Skin epidermis (tissue), 12 donors: ENCODE data around the gene NTRK1.

ENCODE experiments used
- H3K27ac ChIP-seq, 21 experiments: fragments of 200-600 bp; sonication (generic) in 11 of 21; one replicate each; pipeline ENCODE4 v1.5.0; 2020; ENCODE audit warnings: mild to moderate bottlenecking in 3 of 21, inconsistent platforms in 2 of 21, moderate library complexity in 2 of 21
- H3K4me3 ChIP-seq, 7 experiments: fragments of 200-600 bp; sonication (generic) in 2 of 7; one replicate each; pipeline ENCODE4 v1.5.0; 2020; ENCODE audit warnings: inconsistent platforms in 2 of 7, mild to moderate bottlenecking in 2 of 7, moderate library complexity in 1 of 7

Gene NTRK1

DNA sequence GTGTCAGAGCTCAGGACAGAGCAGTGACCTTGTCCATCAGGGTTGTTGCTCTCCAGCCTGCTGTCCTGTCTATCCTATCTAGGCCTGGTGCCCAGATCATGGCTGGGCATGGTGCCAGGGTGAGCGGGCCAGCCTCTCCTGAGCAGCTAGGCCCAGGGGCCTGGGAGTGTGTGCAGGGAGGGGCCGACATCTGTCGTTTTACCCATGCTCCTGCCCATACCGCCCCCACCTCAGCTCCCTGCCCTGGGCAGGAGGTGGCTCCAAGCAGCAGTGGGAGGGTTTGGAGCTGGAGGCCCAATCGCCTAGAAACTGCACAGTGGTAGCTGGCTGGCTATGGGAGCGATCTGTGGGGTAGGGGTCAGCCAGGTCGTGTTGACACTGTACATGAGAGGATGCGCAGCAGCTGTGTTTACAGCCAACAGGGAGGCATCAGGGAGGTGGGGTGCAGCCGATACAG lies 8.2 kb upstream of the NTRK1 start:
- no peak overlapping the region for H3K27ac ChIP-seq
- no peak overlapping the region for H3K4me3 ChIP-seq

DNA sequence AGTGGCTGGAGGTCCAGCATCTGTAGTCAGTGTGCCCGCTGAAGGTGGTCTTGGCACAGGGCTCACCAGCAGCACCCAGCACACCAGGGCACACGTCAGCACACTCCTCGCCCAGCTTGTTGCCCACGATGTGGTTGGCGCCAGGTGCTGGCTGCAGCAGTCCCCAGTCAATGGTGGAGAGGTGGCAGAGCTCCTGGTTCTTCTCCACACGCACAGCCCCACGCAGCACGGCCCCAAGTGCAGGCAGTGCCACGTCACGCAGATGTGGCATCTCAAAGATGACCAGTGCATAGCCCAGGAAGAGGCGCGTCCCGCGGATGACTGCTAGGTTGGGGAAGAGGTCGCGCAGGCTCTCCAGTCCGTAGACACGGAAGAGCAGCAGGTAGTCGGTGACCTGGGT lies 6.9 kb upstream of the NTRK1 start:
- no peak overlapping the region for H3K27ac ChIP-seq
- no peak overlapping the region for H3K4me3 ChIP-seq

DNA sequence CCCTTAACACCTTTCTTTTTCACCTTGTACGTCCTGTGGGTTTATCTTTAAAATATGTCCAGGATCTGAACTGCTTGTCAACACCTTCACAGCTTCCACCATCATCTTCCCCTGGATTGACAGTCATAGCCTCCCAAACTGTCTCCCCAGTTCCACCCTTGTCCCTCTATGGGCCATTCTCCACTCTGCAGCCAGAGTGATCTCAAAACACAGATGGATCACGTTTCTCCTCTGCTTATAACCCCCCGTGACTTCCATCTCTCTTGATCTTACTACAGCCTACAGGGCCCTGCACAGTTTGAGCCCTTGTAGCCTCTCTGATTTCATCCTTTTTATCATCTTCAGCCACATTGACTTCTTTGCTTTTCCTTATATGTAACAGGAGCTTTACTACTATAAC lies 6.0 kb upstream of the NTRK1 start:
- Histone ChIP-seq H3K27ac (no peak overlapping the region), H3K4me3 (no peak overlapping the region)

DNA sequence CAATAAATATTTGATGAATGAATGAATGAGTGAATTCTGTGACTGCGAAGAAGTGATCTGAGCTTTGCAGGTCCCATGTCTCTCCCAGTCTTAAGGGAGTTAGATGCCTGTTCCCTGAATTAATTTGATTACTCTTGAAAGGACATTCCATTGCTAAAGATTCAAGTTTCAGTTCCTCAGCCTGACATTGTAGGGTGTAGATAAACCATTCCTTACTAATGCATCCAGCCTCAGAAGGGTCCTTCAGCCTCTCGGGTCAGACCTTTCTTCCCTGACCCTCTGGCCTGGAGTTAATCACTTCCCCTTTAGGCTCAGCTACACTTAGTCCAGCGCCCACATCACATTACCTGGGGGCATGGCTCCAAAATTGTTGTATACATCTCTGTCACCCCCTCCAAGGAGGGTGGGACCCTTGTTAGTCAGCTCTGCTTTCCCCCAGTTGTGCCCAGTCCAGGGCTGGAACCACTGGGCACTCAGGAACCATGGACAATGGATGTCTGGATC lies 4.3 kb upstream of the NTRK1 start:
- Histone ChIP-seq H3K4me3 (no peak overlapping the region), H3K27ac (no peak overlapping the region)

DNA sequence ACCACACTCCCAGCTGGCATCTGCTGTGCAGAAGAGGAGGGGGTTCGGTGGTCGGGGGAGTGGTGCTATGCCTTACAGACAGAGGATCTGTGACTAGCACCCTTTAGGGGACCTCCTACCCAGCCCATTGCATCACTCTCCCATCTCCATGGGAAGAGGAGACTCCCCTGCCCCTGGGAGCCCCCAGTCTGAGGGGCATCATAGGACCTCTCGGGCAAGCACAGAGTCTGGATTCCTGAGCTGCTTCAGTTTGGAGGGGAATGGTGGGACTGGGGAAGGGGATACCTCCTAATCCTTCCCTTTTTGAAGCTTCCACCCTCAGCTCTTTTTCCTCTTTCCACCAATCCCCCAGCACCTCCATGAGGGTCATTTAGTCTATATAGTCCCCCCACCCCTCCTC lies 3.1 kb upstream of the NTRK1 start:
- Histone ChIP-seq H3K27ac (no peak overlapping the region), H3K4me3 (no peak overlapping the region)

DNA sequence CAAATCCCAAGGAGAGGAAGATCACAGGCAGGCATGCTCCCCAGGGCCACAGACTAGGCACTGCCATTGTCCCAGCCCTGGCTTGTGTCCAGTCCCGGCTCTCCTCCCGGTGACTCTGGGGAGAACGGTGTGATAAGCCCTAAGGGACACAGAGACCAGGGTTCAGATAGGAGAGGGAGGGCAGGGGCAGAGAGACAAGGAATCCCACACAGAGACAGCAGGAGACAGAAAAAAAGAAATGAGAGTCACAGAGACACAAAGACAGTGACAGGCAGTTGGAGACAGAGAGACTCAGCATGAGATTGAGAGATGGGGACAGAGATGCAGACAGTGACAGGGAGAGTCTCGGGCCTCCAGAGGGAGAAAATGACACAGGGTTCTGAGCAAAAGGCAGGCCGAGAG lies 2.1 kb upstream of the NTRK1 start:
- Histone ChIP-seq H3K27ac (no peak overlapping the region), H3K4me3 (peak overlapping the region in 3 of 7 experiments; percentile 5 to 33 (median 13))

DNA sequence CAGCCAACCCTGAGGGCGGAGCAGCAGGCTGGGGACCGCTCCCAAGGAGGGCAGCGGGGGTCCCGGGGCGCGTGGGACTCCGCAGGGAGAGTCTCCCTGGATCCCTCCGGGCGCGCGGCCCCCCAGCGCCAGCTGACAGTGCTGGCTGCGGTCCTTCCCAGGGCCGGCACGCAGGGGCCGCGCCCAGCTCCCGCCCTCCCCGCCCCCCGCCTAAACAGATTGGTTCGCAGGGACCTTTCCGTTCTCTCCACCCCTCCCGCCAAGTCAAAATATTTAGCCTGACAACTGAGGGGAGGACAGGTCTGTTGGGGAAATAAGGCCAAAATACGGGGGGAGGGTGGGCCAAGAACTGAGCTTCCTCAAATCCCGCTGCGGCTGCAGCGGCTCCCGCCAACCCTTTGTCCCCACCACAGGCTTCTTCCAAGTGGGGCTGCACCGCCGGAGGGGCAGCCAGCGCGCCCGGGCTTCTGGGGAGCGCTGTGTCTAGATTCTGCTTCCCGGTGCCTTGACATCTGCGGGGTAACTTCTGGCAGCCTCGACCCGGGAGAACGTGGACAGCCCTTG lies 1.6 kb upstream of the NTRK1 start, which contains the start of gene INSRR:
Gene INSRR (minus strand): TSS at position 159 of the 564 bp plus-strand sequence. CDS start 496 bp downstream, outside the sequence.
- peak within 1 kb of the TSS; percentile 3 to 33 (median 23) for H3K4me3 ChIP-seq

DNA sequence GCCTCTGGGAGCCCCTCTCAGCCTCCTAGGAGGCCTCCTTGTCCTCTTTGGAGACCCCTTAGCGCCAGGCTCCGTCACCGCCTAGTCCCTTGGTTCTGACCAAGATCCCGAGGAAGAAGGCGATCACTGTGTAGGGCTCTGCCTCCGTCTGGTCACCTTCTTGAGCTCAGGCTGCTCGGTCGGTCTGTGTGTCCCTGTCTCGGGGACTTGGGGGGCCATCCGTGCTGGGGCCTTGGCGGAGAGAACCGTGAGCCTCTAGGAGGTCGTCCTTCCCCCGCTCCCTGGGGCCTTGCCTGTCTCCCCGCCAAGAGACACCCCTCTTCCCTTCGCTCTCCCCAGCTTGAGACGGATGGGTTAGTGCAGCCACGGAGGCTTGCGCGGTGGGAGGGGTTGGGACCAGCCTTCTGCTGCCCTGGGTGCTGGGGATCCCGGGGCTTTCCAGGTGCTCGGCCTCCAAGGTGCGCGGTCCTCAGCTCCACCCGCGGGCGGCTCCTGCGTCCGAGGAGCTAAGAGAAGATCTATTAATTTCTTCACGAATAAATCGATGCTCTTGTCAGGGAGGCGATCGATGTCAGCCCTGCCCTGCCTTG lies 1.0 kb upstream of the NTRK1 start:
- H3K4me3 ChIP-seq, result peak overlapping the region; percentile 3 to 33 (median 23)
- no peak overlapping the region for H3K27ac ChIP-seq

More for the DNA sequence above, 1.6 kb upstream of the NTRK1 start, which contains the start of gene INSRR:
- H3K27ac ChIP-seq, result no peak within 1 kb of the TSS

DNA sequence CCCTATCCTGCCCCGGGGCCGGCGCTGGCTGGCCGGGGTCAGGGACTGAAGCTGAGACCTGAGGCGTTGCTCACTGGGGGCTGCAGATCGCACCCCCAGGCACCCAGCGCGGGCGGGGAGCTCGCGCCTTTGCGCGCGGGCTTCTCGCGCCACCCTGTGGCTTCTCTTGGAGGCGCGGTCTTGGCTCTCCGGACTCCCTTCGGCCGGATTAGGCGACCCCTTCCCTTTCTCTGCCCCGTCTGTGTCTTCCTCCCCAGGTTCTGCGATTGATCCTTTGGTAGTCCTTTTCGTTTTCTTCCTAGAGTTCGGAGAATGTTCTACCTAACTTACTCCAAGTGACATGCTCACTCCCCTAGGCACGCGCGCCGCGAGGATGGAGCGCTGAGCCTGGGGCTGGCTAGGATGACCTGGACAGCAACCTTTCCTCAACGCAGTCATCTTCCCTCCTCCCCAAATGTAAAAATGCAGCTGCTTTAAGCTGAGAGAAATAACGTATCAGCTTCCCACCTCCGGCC lies 495 bp upstream of the NTRK1 start:
- Histone ChIP-seq H3K4me3 (peak overlapping the region; percentile 3 to 33 (median 23)), H3K27ac (no peak overlapping the region)

DNA sequence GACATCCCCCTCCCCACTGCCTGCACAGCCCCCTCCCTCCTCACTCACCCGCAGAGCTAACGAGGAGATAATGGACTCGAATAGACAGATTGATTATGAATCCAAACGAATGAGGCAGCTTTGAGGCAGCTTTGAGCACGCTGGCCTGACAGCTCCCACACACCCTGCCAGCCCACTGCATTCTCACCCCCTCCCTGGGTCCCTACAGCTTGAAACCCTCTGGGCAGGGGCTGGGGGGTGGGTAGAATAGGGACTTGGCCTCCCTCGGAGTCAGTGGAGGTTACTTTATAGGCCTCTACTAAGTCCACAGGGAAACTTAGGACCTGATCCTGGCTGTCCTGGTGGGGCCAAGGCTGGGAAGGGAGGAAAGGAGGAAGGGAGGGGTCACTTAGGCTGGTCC lies 1.9 kb downstream of the NTRK1 start:
- no peak overlapping the region for H3K27ac ChIP-seq
- H3K4me3 ChIP-seq, result no peak overlapping the region

DNA sequence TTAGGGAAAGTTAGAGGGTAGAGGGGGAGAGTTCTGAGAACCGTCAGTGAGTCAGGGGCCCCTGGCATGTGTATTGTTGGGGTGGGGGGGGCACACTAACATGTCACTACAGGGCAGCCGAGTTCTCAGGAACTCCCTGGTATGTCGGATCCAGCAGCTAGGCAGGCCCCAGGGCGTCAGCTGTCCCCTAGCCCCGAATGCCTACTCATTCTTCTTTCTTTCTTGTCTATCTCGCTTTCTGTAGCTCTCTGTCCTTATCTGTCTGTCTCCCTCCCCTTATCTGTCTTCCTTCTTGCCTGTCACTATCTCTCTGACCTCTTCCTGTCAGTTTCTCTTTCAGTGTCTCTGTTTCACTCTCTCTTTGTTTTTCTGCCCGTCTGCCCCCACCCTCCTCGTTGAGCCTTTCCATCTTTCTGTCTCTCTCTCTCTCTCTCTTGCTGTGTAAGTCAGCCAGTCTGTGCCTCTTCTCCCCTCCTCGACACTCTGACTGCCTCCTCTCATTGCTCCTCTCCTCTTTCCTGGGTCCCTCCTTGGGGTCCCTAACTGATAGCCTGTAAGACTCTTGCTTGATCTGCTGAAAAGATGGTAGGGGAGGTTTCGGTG lies 2.4 kb downstream of the NTRK1 start:
- Histone ChIP-seq H3K27ac (no peak overlapping the region), H3K4me3 (no peak overlapping the region)

DNA sequence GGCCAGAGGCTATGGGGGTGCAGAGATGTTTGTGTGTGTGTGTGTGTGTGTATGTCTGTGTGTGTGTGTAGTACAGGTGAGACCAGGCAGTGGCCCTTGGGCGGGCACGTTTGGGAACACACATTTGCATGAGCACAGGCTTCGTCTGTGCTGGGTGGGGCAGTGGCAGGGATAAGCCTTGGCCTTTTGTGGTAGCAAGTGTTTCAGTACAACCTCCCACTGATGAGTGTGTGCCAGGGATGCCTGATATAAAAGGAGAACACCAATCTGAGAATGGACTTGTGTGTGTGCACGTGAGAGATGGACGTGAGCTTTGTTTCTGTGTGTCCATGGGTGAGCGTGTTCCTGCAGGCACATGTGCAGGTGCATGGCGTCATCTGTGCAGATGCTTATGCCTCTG lies 3.0 kb downstream of the NTRK1 start:
- no peak overlapping the region for H3K4me3 ChIP-seq

DNA sequence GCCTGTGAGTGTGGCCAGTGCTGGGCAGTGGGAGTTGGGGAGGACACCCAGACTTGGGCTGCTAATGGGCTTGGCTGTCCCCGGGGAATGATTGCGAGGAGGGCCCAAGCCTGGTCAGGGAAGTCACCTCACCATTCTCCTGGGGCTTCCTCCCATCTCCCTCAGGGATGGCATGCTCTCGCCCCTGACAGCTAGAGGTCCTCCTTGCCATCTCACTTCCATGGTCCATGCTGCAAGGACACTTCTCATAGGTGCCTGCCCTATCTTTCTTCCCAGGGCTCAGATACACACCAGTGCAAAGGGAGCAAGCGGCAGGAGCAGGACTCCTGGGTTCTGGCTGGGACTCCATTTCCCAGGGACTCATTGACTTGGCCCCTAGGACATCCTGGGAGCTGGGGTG lies 4.1 kb downstream of the NTRK1 start:
- no peak overlapping the region for H3K27ac ChIP-seq

More for the DNA sequence above, 3.0 kb downstream of the NTRK1 start:
- no peak overlapping the region for H3K27ac ChIP-seq

DNA sequence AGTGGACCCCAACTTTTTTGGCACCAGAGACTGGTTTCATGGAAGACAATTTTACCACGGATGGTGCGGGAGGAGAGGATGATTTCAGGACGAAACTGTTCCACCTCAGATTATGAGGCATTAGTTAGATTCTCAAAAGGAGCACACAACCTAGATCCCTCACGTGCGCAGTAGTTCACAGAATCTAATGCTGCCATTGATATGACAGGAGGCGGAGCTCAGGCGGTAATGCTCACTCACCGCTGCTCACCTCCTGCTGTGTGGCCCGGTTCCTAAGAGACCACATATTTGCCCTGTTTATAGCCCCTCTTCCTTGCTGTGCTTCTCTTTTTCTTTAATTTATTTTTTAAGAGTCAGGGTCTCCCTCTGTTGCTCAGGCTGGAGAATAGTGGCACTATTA lies 4.6 kb downstream of the NTRK1 start:
- no peak overlapping the region for H3K4me3 ChIP-seq
- no peak overlapping the region for H3K27ac ChIP-seq

More for the DNA sequence above, 4.1 kb downstream of the NTRK1 start:
- no peak overlapping the region for H3K4me3 ChIP-seq

DNA sequence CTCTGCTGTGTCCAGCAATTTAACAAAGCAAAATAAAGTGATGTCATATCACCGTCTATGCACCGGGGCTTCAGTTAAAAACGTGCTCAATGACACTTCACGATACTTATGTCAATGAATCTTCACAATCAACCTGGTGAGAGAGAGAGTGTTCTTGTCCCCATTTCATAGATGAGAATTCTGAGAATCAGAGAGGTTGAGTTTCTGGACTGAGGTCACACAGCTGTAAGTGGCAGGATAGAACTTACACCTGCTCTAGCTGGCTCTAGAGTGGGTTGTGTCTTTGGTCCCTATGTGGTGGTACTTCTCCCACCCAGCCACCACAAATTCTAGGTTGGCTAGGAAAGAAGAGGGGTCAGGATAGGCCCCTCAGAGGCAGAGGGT lies 5.2 kb downstream of the NTRK1 start:
- no peak overlapping the region for H3K4me3 ChIP-seq
- no peak overlapping the region for H3K27ac ChIP-seq

DNA sequence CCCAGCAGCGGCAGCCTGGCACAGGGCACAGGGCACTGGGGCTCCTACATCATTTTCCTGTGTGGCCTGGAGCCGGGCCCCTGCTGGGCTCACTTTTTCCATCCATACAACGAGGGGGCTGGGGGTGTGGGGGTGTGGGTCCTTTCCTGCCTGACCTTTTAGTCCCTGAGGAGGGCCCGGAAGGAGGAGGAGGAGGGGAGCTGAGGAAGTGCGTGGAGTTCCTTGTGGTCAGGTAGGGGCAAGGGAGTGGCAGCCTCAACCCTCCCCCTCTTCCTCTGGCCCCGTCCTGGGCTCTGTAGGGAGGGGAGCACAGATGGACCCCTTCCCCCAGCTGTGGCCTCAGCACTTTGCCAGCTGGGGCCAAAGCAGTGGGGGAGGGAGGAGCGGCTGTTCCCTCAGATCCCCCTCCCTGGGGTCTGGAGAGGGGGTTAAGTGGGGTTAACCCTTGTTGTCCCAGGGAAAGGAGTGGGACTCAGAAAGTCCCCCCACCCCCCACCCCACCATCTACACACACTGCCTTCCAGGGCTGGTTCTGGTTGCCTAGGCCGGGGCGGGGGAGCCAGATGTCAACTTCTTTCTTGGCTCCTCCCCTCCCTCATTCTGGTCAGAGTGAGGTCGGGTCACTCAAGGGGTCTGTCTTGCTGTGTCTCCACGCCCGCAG lies 5.7 kb downstream of the NTRK1 start:
- H3K4me3 ChIP-seq, result no peak overlapping the region
- no peak overlapping the region for H3K27ac ChIP-seq

DNA sequence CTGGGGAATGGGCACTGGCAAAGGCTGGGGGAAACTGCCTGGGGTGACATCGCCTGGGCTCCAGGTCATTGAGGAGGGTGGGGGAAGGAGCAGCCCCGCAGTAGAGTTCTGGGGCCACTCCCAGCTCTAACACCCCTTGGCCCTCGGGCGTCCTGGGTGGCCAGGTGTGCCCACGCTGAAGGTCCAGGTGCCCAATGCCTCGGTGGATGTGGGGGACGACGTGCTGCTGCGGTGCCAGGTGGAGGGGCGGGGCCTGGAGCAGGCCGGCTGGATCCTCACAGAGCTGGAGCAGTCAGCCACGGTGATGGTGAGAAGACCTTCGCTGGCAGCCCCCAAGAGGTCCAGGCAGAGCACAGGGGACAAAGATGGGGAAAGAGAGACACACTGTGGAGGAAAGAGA lies 7.7 kb downstream of the NTRK1 start:
- Histone ChIP-seq H3K27ac (no peak overlapping the region), H3K4me3 (no peak overlapping the region)

DNA sequence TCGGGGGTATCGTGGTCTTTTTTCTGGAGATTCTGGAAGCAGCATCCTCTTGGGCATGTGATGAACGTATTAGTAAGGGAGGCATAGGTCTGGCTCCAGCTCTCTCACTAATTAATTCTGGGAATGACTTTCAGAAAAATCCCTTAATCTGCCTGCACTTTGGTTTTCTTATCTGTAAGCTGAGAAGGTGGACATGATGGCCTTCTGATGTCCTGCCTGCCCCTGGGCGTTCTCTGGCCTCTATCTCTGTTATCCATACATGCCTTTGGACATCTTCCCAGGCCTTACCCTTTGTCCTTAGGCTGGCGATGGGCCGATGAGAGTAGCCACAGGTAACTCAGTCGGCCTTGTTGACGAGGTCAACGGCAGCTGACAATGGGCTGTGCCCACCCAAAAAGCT lies 8.8 kb downstream of the NTRK1 start:
- H3K27ac ChIP-seq, result no peak overlapping the region
- no peak overlapping the region for H3K4me3 ChIP-seq

DNA sequence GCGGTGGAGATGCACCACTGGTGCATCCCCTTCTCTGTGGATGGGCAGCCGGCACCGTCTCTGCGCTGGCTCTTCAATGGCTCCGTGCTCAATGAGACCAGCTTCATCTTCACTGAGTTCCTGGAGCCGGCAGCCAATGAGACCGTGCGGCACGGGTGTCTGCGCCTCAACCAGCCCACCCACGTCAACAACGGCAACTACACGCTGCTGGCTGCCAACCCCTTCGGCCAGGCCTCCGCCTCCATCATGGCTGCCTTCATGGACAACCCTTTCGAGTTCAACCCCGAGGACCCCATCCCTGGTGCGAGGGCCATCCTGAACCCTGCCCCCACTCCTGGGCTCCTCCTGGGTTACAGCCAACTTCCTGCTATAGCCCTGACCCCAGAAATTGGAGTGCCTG lies 13.0 kb downstream of the NTRK1 start:
- Histone ChIP-seq H3K4me3 (no peak overlapping the region), H3K27ac (no peak overlapping the region)

DNA sequence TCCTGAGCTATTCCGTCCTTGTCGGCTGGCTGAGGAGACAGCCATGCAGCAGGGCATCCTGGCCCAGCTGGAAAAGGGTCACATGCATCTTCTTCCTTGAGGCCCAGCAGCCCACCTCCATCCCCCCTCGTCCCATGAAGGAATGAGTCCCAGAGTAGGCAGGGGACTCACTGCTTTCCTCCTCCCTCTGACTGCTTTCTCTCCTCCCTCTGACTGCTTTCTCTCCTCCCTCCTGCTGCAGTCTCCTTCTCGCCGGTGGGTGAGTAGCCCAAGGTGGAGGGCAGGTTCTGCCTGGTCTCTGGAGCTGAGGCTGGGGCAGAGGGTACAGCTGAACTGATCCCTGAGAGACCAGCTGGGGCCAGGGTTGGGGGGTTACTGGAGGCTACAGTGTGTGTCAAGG lies 13.5 kb downstream of the NTRK1 start:
- no peak overlapping the region for H3K4me3 ChIP-seq
- H3K27ac ChIP-seq, result no peak overlapping the region
